ENCODE data around the gene GLI2.

DNA sequence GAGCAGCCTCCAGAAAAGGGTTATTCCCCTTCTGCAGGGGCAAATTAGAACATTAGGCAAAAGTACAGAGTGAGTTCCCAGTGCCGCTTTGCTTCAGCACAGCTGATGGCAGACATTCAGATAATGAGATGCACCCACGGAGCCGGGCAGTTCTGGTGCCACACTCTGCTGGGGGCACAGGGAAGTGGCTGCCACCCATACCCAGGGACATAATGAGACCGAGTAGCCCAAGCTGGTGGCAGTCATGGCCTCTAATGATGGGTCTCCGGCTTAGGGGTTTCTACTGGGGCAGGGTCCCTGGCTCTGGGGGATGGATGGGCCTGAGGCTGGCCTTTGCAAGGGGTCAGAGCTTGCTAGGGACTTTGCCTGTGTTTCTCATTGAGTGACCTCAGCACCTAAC, 26.2 kb downstream of the GLI2 start:
- TF ChIP-seq, protein P1, sequence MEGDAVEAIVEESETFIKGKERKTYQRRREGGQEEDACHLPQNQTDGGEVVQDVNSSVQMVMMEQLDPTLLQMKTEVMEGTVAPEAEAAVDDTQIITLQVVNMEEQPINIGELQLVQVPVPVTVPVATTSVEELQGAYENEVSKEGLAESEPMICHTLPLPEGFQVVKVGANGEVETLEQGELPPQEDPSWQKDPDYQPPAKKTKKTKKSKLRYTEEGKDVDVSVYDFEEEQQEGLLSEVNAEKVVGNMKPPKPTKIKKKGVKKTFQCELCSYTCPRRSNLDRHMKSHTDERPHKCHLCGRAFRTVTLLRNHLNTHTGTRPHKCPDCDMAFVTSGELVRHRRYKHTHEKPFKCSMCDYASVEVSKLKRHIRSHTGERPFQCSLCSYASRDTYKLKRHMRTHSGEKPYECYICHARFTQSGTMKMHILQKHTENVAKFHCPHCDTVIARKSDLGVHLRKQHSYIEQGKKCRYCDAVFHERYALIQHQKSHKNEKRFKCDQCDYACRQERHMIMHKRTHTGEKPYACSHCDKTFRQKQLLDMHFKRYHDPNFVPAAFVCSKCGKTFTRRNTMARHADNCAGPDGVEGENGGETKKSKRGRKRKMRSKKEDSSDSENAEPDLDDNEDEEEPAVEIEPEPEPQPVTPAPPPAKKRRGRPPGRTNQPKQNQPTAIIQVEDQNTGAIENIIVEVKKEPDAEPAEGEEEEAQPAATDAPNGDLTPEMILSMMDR (IDR thresholded peaks at IDR 0.05) = no peak
- TF ChIP-seq POLR2A (IDR thresholded peaks at IDR 0.05) = no peak
